Measurements from ENCODE around the gene OR51M1. TPM values are rescaled to one million over a fixed set of nuclear protein-coding genes. Genes with fewer than 3 reads are reported as not detected.
"Not testable (repeated sequence)": the region's sequence is repeated elsewhere in the genome, so short reads cannot be mapped to it uniquely, and the experiment has no call there.

OR51M1 gene
- total RNA-seq: not detected
- long read RNA-seq: 0 reads

GRCh38 chr11:5383576-5383975 lies at the start of gene OR51M1:
Gene OR51M1 (plus strand): TSS chr11:5383812. CDS start chr11:5389399, 5,587 bp downstream.
- intact Hi-C loops (cut with micrococcal nuclease): loop anchor here (5.0 kb wide), 1 partner anchor 261 kb away; no protein-coding TSS in a partner anchor
- ATAC-seq: no peak
- DNase-seq: no peak

- intact Hi-C loops (cut with micrococcal nuclease): no loop called here
- ATAC-seq (no peak), DNase-seq (no peak)
Observed at GRCh38 chr11:5335170-5335569, 48.4 kb upstream of the OR51M1 start.

GRCh38 chr11:5336331-5336730 lies 47.3 kb upstream of the OR51M1 start:
- intact Hi-C loops (cut with micrococcal nuclease): no loop called here
- ATAC-seq (no peak), DNase-seq (no peak)

GRCh38 chr11:5337253-5337652 lies 46.4 kb upstream of the OR51M1 start:
- ATAC-seq; DNase-seq; intact Hi-C loops (cut with micrococcal nuclease): not testable (repeated sequence)

GRCh38 chr11:5339771-5340322 lies 43.8 kb upstream of the OR51M1 start:
- intact Hi-C loops (cut with micrococcal nuclease): no loop called here
- ATAC-seq: no peak
- DNase-seq: no peak

GRCh38 chr11:5343474-5344335 lies 39.9 kb upstream of the OR51M1 start, which contains the start of gene OR51B5:
Gene OR51B5 (minus strand): TSS chr11:5343524. CDS start chr11:5343524, 0 bp downstream.
- intact Hi-C loops (cut with micrococcal nuclease): no loop called here
- no peak for ATAC-seq
- no peak for DNase-seq

- intact Hi-C loops (cut with micrococcal nuclease): no loop called here
- ATAC-seq (no peak), DNase-seq (no peak)
Observed at GRCh38 chr11:5345831-5346230, 37.8 kb upstream of the OR51M1 start.

- ATAC-seq (no peak), DNase-seq (no peak)
- intact Hi-C loops (cut with micrococcal nuclease): no loop called here
Observed at GRCh38 chr11:5348551-5349194, 34.9 kb upstream of the OR51M1 start.

GRCh38 chr11:5349550-5349949 lies 34.1 kb upstream of the OR51M1 start:
- intact Hi-C loops (cut with micrococcal nuclease): no loop called here
- DNase-seq: no peak
- no peak for ATAC-seq

GRCh38 chr11:5351208-5351607 lies 32.4 kb upstream of the OR51M1 start, which contains the start of gene OR51B6:
Gene OR51B6 (plus strand): TSS chr11:5351508. CDS start chr11:5351508, 0 bp downstream.
- intact Hi-C loops (cut with micrococcal nuclease): no loop called here
- no peak for DNase-seq
- ATAC-seq: no peak

GRCh38 chr11:5356031-5356430 lies 27.6 kb upstream of the OR51M1 start:
- DNase-seq; ATAC-seq; intact Hi-C loops (cut with micrococcal nuclease): not testable (repeated sequence)

GRCh38 chr11:5362017-5362625 lies 21.5 kb upstream of the OR51M1 start:
- no peak for ATAC-seq
- DNase-seq: no peak
- intact Hi-C loops (cut with micrococcal nuclease): no loop called here

- ATAC-seq: no peak
- no peak for DNase-seq
- intact Hi-C loops (cut with micrococcal nuclease): no loop called here
Observed at GRCh38 chr11:5363679-5364078, 19.9 kb upstream of the OR51M1 start.

GRCh38 chr11:5364214-5364613 lies 19.4 kb upstream of the OR51M1 start:
- intact Hi-C loops (cut with micrococcal nuclease): no loop called here
- no peak for ATAC-seq
- DNase-seq: no peak

GRCh38 chr11:5366365-5366764 lies 17.2 kb upstream of the OR51M1 start:
- ATAC-seq; DNase-seq; intact Hi-C loops (cut with micrococcal nuclease): not testable (repeated sequence)

- no peak for DNase-seq
- intact Hi-C loops (cut with micrococcal nuclease): no loop called here
- no peak for ATAC-seq
Observed at GRCh38 chr11:5366856-5367255, 16.8 kb upstream of the OR51M1 start.

GRCh38 chr11:5367448-5368074 lies 16.1 kb upstream of the OR51M1 start:
- no peak for DNase-seq
- intact Hi-C loops (cut with micrococcal nuclease): no loop called here
- peak; percentile 63 for ATAC-seq

- no peak for ATAC-seq
- no peak for DNase-seq
- intact Hi-C loops (cut with micrococcal nuclease): no loop called here
Observed at GRCh38 chr11:5368502-5369043, 15.0 kb upstream of the OR51M1 start.

GRCh38 chr11:5369789-5370188 lies 13.8 kb upstream of the OR51M1 start:
- intact Hi-C loops (cut with micrococcal nuclease): no loop called here
- DNase-seq: no peak
- ATAC-seq: no peak

All from left ventricle myocardium superior (tissue), 1 donor.